ENCODE measurements around the gene IKZF1. TPM values are rescaled to one million over a fixed set of nuclear protein-coding genes. Genes with fewer than 3 reads are reported as not detected.

The IKZF1 gene
- total and polyA plus RNA-seq, 4 donors = 4.0 to 37.8 (median 18.5) TPM

- H3K4me1 ChIP-seq (ENCODE audit: control insufficient read depth in 5 of 5, insufficient read depth in 5 of 5, low read length in 5 of 5) = no peaks in the 10 kb centered on the region
- H3K36me3 ChIP-seq (ENCODE audit: control insufficient read depth in 4 of 4, insufficient read depth in 4 of 4, low read length in 4 of 4) = no peaks in the 10 kb centered on the region
- H3K27ac ChIP-seq (ENCODE audit: low read depth in 1 of 2, low read length in 1 of 2) = no peak overlapping the region
- H3K9me3 ChIP-seq (ENCODE audit: control insufficient read depth in 4 of 4, insufficient read depth in 3 of 4, low read length in 3 of 4) = no peaks in the 10 kb centered on the region
- 73 to 81% methylated on average over 5 of the region's 5 CpGs for whole genome bisulfite sequencing, 2 donors
- H3K9ac ChIP-seq (ENCODE audit: insufficient read depth in 1 of 2, low read length in 2 of 2) = no peak overlapping the region
- peaks cover 0 to 31% (median 7%) of the 10 kb centered on the region in 3 donors for H3K27me3 ChIP-seq (ENCODE audit: control insufficient read depth in 3 of 3, insufficient read depth in 3 of 3, low read length in 2 of 3)
- DNase-seq (no peak), ATAC-seq (ENCODE audit: insufficient read depth, low FRiP score) (no peak)
- H3K4me3 ChIP-seq = no peak overlapping the region
- TF ChIP-seq CTCF (IDR thresholded peaks at IDR 0.05; ENCODE audit: control extremely low read depth, extremely low read depth) = no peak
Observed at GRCh38 chr7:50295133-50295532, 9.4 kb upstream of the IKZF1 start.

- ATAC-seq (ENCODE audit: insufficient read depth, low FRiP score) = no peak
- no peak overlapping the region for H3K9ac ChIP-seq (ENCODE audit: insufficient read depth in 1 of 2, low read length in 2 of 2)
- H3K4me3 ChIP-seq = no peak overlapping the region
- H3K27me3 ChIP-seq (ENCODE audit: control insufficient read depth in 3 of 3, insufficient read depth in 3 of 3, low read length in 2 of 3) = peaks cover 0 to 41% (median 17%) of the 10 kb centered on the region in 3 donors
- H3K4me1 ChIP-seq (ENCODE audit: control insufficient read depth in 5 of 5, insufficient read depth in 5 of 5, low read length in 5 of 5) = peaks cover 0 to 2% (median 0%) of the 10 kb centered on the region in 5 donors
- H3K9me3 ChIP-seq (ENCODE audit: control insufficient read depth in 4 of 4, insufficient read depth in 3 of 4, low read length in 3 of 4) = no peaks in the 10 kb centered on the region
- DNase-seq = no peak
- H3K27ac ChIP-seq (ENCODE audit: low read depth in 1 of 2, low read length in 1 of 2) = no peak overlapping the region
- TF ChIP-seq CTCF (IDR thresholded peaks at IDR 0.05; ENCODE audit: control extremely low read depth, extremely low read depth) = no peak
- no peaks in the 10 kb centered on the region for H3K36me3 ChIP-seq (ENCODE audit: control insufficient read depth in 4 of 4, insufficient read depth in 4 of 4, low read length in 4 of 4)
- WGBS, 2 donors = 80 to 88% methylated on average over 4 of the region's 4 CpGs
Observed at GRCh38 chr7:50296799-50297198, 7.7 kb upstream of the IKZF1 start.

- no peak for DNase-seq
- Histone ChIP-seq H3K27me3 (ENCODE audit: control insufficient read depth in 3 of 3, insufficient read depth in 3 of 3, low read length in 2 of 3) (peaks cover 7 to 53% (median 34%) of the 10 kb centered on the region in 3 donors), H3K9ac (ENCODE audit: insufficient read depth in 1 of 2, low read length in 2 of 2) (no peak overlapping the region), H3K36me3 (ENCODE audit: control insufficient read depth in 4 of 4, insufficient read depth in 4 of 4, low read length in 4 of 4) (no peaks in the 10 kb centered on the region), H3K27ac (ENCODE audit: low read depth in 1 of 2, low read length in 1 of 2) (no peak overlapping the region), H3K9me3 (ENCODE audit: control insufficient read depth in 4 of 4, insufficient read depth in 3 of 4, low read length in 3 of 4) (no peaks in the 10 kb centered on the region), H3K4me3 (no peak overlapping the region), H3K4me1 (ENCODE audit: control insufficient read depth in 5 of 5, insufficient read depth in 5 of 5, low read length in 5 of 5) (peaks cover 0 to 3% (median 0%) of the 10 kb centered on the region in 5 donors)
- TF ChIP-seq CTCF (IDR thresholded peaks at IDR 0.05; ENCODE audit: control extremely low read depth, extremely low read depth) = no peak
- WGBS, 2 donors = 77 to 89% methylated on average over 8 of the region's 8 CpGs
- ATAC-seq (ENCODE audit: insufficient read depth, low FRiP score) = no peak
Observed at GRCh38 chr7:50298811-50299562, 5.5 kb upstream of the IKZF1 start.

Measured in lung (tissue), 12 donors.